Panc1 (cell line): ENCODE results near the gene SFXN3. TPM values are rescaled to one million over a fixed set of nuclear protein-coding genes. Genes with fewer than 3 reads are reported as not detected.

Source experiments
- ATAC-seq: fragments of 200-7000 bp; cut with Tn5 transposase; 2 replicates; pipeline ENCODE4 v1.9.1; 2020; ENCODE audit warnings: mild to moderate bottlenecking, moderate library complexity
- BruUV-seq: library from RNA; stranded (reverse); fragments of 400-500 nt; replicated peaks from 2 replicates; lab custom pipeline; 2021; lab: Mats Ljungman, UMichigan
- CTCF ChIA-PET: fragments of 300-600 bp; sonication (Branson Sonifier 250); formaldehyde crosslinking; loops from one replicate; lab custom pipeline; 2022; ENCODE audit warnings: antibody characterized with exemption; lab: Charles Lee
- POLR2A ChIA-PET: fragments of 300-600 bp; sonication (Branson Sonifier 250); formaldehyde crosslinking; loops from one replicate; lab custom pipeline; 2022; ENCODE audit warnings: antibody characterized with exemption; lab: Charles Lee
- DNase-seq: peaks from one replicate; pipeline ENCODE4 v3.0.0-alpha.2; 2010; ENCODE audit warnings: low read depth, low spot score
- H3K27ac ChIP-seq: 2 replicates; pipeline ENCODE4 v1.5.1; 2011; ENCODE audit warnings: mild to moderate bottlenecking, low read length, inconsistent platforms
- H3K27me3 ChIP-seq: fragments of 200-500 bp; sonication (Bioruptor generic); 2 replicates; pipeline ENCODE4 v1.6.0; 2014; ENCODE audit warnings: low read length, inconsistent platforms; ENCODE audit not compliant: control insufficient read depth, insufficient read depth
- H3K36me3 ChIP-seq: fragments of 200-500 bp; sonication (Bioruptor generic); 2 replicates; pipeline ENCODE4 v1.5.1; 2014; ENCODE audit warnings: inconsistent platforms, mild to moderate bottlenecking, low read length, moderate library complexity; ENCODE audit not compliant: control insufficient read depth, insufficient read depth
- H3K4me1 ChIP-seq: 2 replicates; pipeline ENCODE4 v1.5.1; 2011; ENCODE audit warnings: inconsistent platforms, mild to moderate bottlenecking, low read length, moderate library complexity; ENCODE audit not compliant: control insufficient read depth, insufficient read depth
- H3K4me3 ChIP-seq, 2 experiments: 2 replicates each; pipeline ENCODE4 v1.5.1; 2011 to 2012; ENCODE audit warnings: low read depth in 2 of 2, low read length in 2 of 2, mild to moderate bottlenecking in 2 of 2, inconsistent platforms in 1 of 2, moderate library complexity in 1 of 2
- H3K9me3 ChIP-seq: fragments of 200-500 bp; sonication (Bioruptor generic); 2 replicates; pipeline ENCODE4 v1.5.1; 2014; ENCODE audit warnings: low read depth, mild to moderate bottlenecking, inconsistent platforms, low read length, moderate library complexity; ENCODE audit not compliant: control insufficient read depth, insufficient read depth
- CTCF ChIP-seq: fragments of 450-650 bp; IDR thresholded peaks from 2 replicates; pipeline ENCODE4 v1.5.1; 2017; ENCODE audit warnings: mild to moderate bottlenecking
- POLR2AphosphoS5 ChIP-seq: IDR thresholded peaks from 2 replicates; pipeline ENCODE4 v1.6.1; 2012; ENCODE audit warnings: mild to moderate bottlenecking, low read depth, low read length, moderate library complexity
- REST ChIP-seq, 2 experiments: IDR thresholded peaks; 2 replicates each; pipeline ENCODE4 v1.6.1; 2011 to 2012; ENCODE audit warnings: low read depth in 2 of 2, control low read depth in 1 of 2, low read length in 1 of 2, mild to moderate bottlenecking in 1 of 2, moderate library complexity in 1 of 2; ENCODE audit not compliant: insufficient read depth in 1 of 2
- SIN3A ChIP-seq: IDR thresholded peaks from 2 replicates; pipeline ENCODE4 v1.6.1; 2012; ENCODE audit warnings: low read depth, mild to moderate bottlenecking, low read length, moderate library complexity, borderline replicate concordance; ENCODE audit not compliant: insufficient read depth
- TCF7L2 ChIP-seq: IDR thresholded peaks from 2 replicates; pipeline ENCODE4 v1.6.1; 2011; ENCODE audit warnings: mild to moderate bottlenecking, low read depth, low read length, inconsistent platforms
- in situ Hi-C: cut with HindIII; loops from 2 replicates; pipeline ENCODE4 v1.10.0; 2016; ENCODE audit warnings: low sequenced_read_pairs, low pct_unique_long_range_greater_than_20kb
- intact Hi-C: fragments of 100-400 bp; cut with micrococcal nuclease; formaldehyde crosslinking; loops from one replicate; pipeline ENCODE4 v1.10.0; 2022; ENCODE audit not compliant: unreplicated experiment
- total RNA-seq: library from RNA; stranded (reverse); gene quantifications from one replicate; pipeline ENCODE4 v1.2.1, GENCODE V29; 2021; ENCODE audit not compliant: unreplicated experiment

The SFXN3 gene
- total RNA-seq, 1 experiment from 2014 or later = 15.3 TPM

GRCh38 chr10:101087376-101087775 is 56.3 kb downstream of the SFXN3 start:
- no peaks in the 10 kb centered on the region for H3K4me1 ChIP-seq
- TF ChIP-seq REST (IDR thresholded peaks at IDR 0.05; ENCODE audit: insufficient read depth in 1 of 2, low read depth in 2 of 2, low read length in 1 of 2) = no peak
- TF ChIP-seq TCF7L2 = no peak
- TF ChIP-seq CTCF = no peak
- no peak for TF ChIP-seq POLR2AphosphoS5
- TF ChIP-seq SIN3A = no peak
- CTCF ChIA-PET = interaction anchor here (1.7 kb wide), 1 partner anchor 9 kb away, joined by 6 read pairs; no protein-coding TSS in a partner anchor
- no peaks in the 10 kb centered on the region for H3K9me3 ChIP-seq
- POLR2A ChIA-PET = interaction anchor here (1.0 kb wide), 1 partner anchor 42 kb away, joined by 4 read pairs; no protein-coding TSS in a partner anchor
- H3K36me3 ChIP-seq = no peaks in the 10 kb centered on the region
- ATAC-seq = no peak
- in situ Hi-C loops (no loop called here), intact Hi-C loops (no loop called here)
- no peak overlapping the region for H3K4me3 ChIP-seq
- DNase-seq = no peak
- no peak overlapping the region for H3K27ac ChIP-seq
- no TSS peak for BruUV-seq
- H3K27me3 ChIP-seq = peaks cover 8% of the 10 kb centered on the region

- intact Hi-C loops (no loop called here), in situ Hi-C loops (no loop called here)
- H3K4me1 ChIP-seq = no peaks in the 10 kb centered on the region
- no peak for TF ChIP-seq POLR2AphosphoS5
- TF ChIP-seq REST (IDR thresholded peaks at IDR 0.05; ENCODE audit: insufficient read depth in 1 of 2, low read depth in 2 of 2, low read length in 1 of 2) = no peak
- TF ChIP-seq TCF7L2 = no peak
- TF ChIP-seq SIN3A = no peak
- TF ChIP-seq CTCF = no peak
- ChIA-PET POLR2A (no interaction called here), CTCF (interaction anchor here (0.8 kb wide), 1 partner anchor 47 kb away, joined by 3 read pairs; no protein-coding TSS in a partner anchor)
- H3K27me3 ChIP-seq = peaks cover 5% of the 10 kb centered on the region
- DNase-seq (no peak), ATAC-seq (no peak)
- H3K9me3 ChIP-seq = no peaks in the 10 kb centered on the region
- H3K36me3 ChIP-seq = no peaks in the 10 kb centered on the region
- no peak overlapping the region for H3K4me3 ChIP-seq
- BruUV-seq = no TSS peak
- no peak overlapping the region for H3K27ac ChIP-seq
Measured at GRCh38 chr10:101087965-101088364, 56.9 kb downstream of the SFXN3 start.
